Lung (tissue), 12 donors: ENCODE measurements around the gene SNX25. TPM values are rescaled to one million over a fixed set of nuclear protein-coding genes. Genes with fewer than 3 reads are reported as not detected.

ENCODE experiments used
- ATAC-seq: fragments of 200-7000 bp; cut with Tn5 transposase; one replicate; pipeline ENCODE4 v1.9.1; 2020; ENCODE audit warnings: moderate number of reproducible peaks; ENCODE audit not compliant: insufficient read depth, low FRiP score
- DNase-seq, 3 donors: peaks; one replicate each; pipeline ENCODE4 v3.0.0-alpha.2; 2013 to 2017
- H3K27ac ChIP-seq, 2 donors: one replicate each; pipeline ENCODE4 v1.5.1; 2013; ENCODE audit warnings: mild to moderate bottlenecking in 2 of 2, moderate library complexity in 2 of 2, control low read depth in 1 of 2, inconsistent platforms in 1 of 2, low read depth in 1 of 2, low read length in 1 of 2
- H3K27me3 ChIP-seq, 3 donors: one replicate each; pipeline ENCODE4 v1.5.1; 2013; ENCODE audit warnings: low read length in 2 of 3; ENCODE audit not compliant: control insufficient read depth in 3 of 3, insufficient read depth in 3 of 3
- H3K36me3 ChIP-seq, 4 donors: one replicate each; pipeline ENCODE4 v1.5.1; 2013; ENCODE audit warnings: low read length in 4 of 4, mild to moderate bottlenecking in 1 of 4, moderate library complexity in 1 of 4; ENCODE audit not compliant: control insufficient read depth in 4 of 4, insufficient read depth in 4 of 4
- H3K4me1 ChIP-seq, 5 donors: one replicate each; pipeline ENCODE4 v1.5.1; 2013; ENCODE audit warnings: low read length in 5 of 5, mild to moderate bottlenecking in 2 of 5, moderate library complexity in 1 of 5; ENCODE audit not compliant: control insufficient read depth in 5 of 5, insufficient read depth in 5 of 5
- H3K4me3 ChIP-seq: one replicate; pipeline ENCODE4 v1.5.1; 2013; ENCODE audit warnings: mild to moderate bottlenecking, control low read depth, moderate library complexity
- H3K9ac ChIP-seq, 2 donors: one replicate each; pipeline ENCODE4 v1.5.1; 2013; ENCODE audit warnings: low read length in 2 of 2, control low read depth in 1 of 2; ENCODE audit not compliant: insufficient read depth in 1 of 2
- H3K9me3 ChIP-seq, 4 donors: one replicate each; pipeline ENCODE4 v1.5.1; 2013; ENCODE audit warnings: low read length in 3 of 4, mild to moderate bottlenecking in 1 of 4, moderate library complexity in 1 of 4; ENCODE audit not compliant: control insufficient read depth in 4 of 4, insufficient read depth in 3 of 4
- CTCF ChIP-seq: IDR thresholded peaks from 2 replicates; pipeline ENCODE4 v1.5.1; 2012; ENCODE audit warnings: mild to moderate bottlenecking; ENCODE audit errors: control extremely low read depth, extremely low read depth
- WGBS, 2 donors: extraction: QIAGEN DNeasy Blood & Tissue Kit; methylation state at CpG; one replicate each; pipeline ENCODE4 v1.1.7; 2013; 5-methylcytosine and 5-hydroxymethylcytosine counted together
- polyA plus RNA-seq, 2 donors: library from polyadenylated mRNA; stranded (reverse); fragments of 200-250 nt; gene quantifications; one replicate each; pipeline ENCODE4 v1.2.1, GENCODE V29; 2013
- total RNA-seq, 2 donors: library from RNA; depleted of rRNA in 1 of 2; stranded (reverse); fragments of >200 nt in 1 of 2; gene quantifications; one replicate each; pipeline ENCODE4 v1.2.1, GENCODE V29; 2014 to 2021
- donor health status: control.
- donor health status: control.
- donor health status: Bipolar disorder and iron deficiency.
- donor health status: healthy.
- donor health status: DM: yes; HTN: yes; CAD: no.

SNX25 gene
- total and polyA plus RNA-seq, 4 donors, result 16.8 to 95.4 (median 49.3) TPM

- no peaks in the 10 kb centered on the region for H3K9me3 ChIP-seq
- no peak for DNase-seq
- WGBS, 2 donors, result 93 to 96% methylated on average over 5 of the region's 5 CpGs
- no peak overlapping the region for H3K27ac ChIP-seq
- H3K4me3 ChIP-seq, result no peak overlapping the region
- TF ChIP-seq CTCF, result no peak
- H3K36me3 ChIP-seq, result peaks cover 5 to 20% (median 8%) of the 10 kb centered on the region in 4 donors
- H3K9ac ChIP-seq, result no peak overlapping the region
- ATAC-seq, result no peak
- H3K27me3 ChIP-seq, result no peaks in the 10 kb centered on the region
- H3K4me1 ChIP-seq, result no peaks in the 10 kb centered on the region
These were observed 147.8 kb downstream of the SNX25 start for GRCh38 chr4:185357211-185357610.

DNA sequence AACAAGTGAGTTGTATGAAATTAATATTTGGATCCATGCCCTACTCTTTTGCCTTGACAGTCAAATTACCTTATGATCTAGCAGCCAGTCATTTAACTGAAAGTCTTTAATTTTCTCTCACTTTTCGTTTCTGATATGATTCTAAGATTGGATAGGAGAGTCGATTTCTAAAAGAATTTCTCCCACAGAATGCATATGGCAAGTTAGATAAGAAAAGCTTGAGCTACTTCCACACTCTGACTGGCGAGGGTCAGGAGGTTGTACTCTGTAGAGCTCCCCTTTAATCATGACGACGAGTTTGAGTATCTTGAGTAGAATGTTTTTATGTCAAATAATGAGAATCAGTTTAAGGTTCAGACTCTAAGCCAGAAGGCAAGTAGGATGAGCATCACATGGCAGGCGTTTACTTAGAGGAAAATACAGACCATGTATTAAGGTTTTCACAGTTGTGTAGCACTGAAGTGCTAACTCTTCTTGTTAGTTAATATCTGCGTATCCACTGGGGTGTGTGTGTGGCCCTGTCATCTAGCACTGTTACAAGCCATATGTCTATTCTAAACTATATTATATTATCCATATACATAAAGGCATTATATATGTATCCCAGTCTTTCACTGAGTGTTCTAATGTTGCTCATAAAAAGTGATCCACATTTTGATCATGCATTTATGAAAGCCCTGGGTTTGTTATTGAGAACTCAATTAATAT is 148.5 kb downstream of the SNX25 start:
- ATAC-seq (no peak), DNase-seq (no peak)
- 83 to 91% methylated on average over 7 of the region's 7 CpGs for WGBS, 2 donors
- Histone ChIP-seq H3K27me3 (no peaks in the 10 kb centered on the region), H3K4me3 (no peak overlapping the region), H3K4me1 (no peaks in the 10 kb centered on the region), H3K9ac (no peak overlapping the region), H3K36me3 (peaks cover 2 to 20% (median 10%) of the 10 kb centered on the region in 4 donors), H3K27ac (no peak overlapping the region), H3K9me3 (no peaks in the 10 kb centered on the region)
- TF ChIP-seq CTCF, result no peak

DNA sequence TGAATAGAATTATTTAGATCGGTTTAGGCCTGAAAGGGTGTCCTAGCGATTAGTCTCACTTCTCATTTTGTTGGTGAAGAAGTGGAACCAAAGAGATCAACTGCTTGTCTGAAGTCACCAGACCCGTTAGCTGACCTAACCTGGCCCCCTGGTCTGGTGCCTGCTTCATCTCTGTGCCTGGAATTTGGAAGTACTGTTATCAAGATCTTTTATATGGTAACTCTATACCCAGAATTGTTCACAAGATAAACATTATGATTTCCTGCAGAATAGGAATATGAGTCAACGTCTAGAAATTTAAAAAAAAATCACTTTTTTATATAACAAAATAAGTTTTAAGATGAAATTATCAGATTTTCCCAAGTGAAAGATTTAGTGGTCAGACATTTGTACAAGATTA is 149.1 kb downstream of the SNX25 start:
- H3K27me3 ChIP-seq, result no peaks in the 10 kb centered on the region
- H3K4me3 ChIP-seq, result no peak overlapping the region
- no peak for TF ChIP-seq CTCF
- H3K9ac ChIP-seq, result no peak overlapping the region
- 74 to 75% methylated on average over 4 of the region's 4 CpGs for WGBS, 2 donors
- H3K4me1 ChIP-seq, result no peaks in the 10 kb centered on the region
- no peak for DNase-seq
- H3K36me3 ChIP-seq, result peaks cover 3 to 17% (median 10%) of the 10 kb centered on the region in 4 donors
- H3K9me3 ChIP-seq, result no peaks in the 10 kb centered on the region
- no peak overlapping the region for H3K27ac ChIP-seq
- ATAC-seq, result no peak

- Histone ChIP-seq H3K27ac (no peak overlapping the region), H3K4me1 (no peaks in the 10 kb centered on the region), H3K9me3 (no peaks in the 10 kb centered on the region), H3K27me3 (no peaks in the 10 kb centered on the region), H3K9ac (no peak overlapping the region), H3K36me3 (peaks cover 3 to 17% (median 9%) of the 10 kb centered on the region in 4 donors), H3K4me3 (no peak overlapping the region)
- TF ChIP-seq CTCF, result no peak
- DNase-seq (no peak), ATAC-seq (no peak)
- WGBS, 2 donors, result 93 to 94% methylated on average over 4 of the region's 4 CpGs
These were observed 149.6 kb downstream of the SNX25 start for GRCh38 chr4:185358959-185359358.
